ENCODE data around the gene HDLBP. TPM values are rescaled to one million over a fixed set of nuclear protein-coding genes. Genes with fewer than 3 reads are reported as not detected.

Gene HDLBP
- total RNA-seq, 1 donor from 2014 or later: 805 TPM

DNA sequence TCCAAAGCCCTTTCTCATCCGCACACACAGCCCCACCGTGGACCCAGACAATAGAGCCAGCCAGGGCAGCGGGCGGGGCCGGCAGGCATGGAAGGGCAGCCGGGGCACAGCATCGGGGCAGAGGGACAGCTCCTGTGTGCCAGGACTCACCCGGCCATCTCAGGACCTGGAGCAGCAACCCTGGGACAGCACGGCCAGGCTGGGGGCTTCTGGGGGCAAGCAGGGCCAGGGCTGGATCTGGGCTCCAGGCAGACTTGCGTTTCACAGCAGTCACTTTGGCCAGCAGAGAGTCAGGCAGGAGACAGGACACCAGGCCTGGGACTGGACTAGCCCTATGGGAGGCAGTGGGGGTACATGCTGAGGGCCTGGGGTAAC is 111.5 kb downstream of the HDLBP start:
- Histone ChIP-seq H3K27me3 (ENCODE audit: control insufficient read depth, insufficient read depth, low read length) (no peaks in the 10 kb centered on the region), H3K36me3 (ENCODE audit: control insufficient read depth, insufficient read depth, low read length) (no peaks in the 10 kb centered on the region), H3K4me3 (ENCODE audit: low read depth, low read length) (no peak overlapping the region)
- FAIRE-seq (no peak), DNase-seq (ENCODE audit: low read depth) (no peak)
- TF ChIP-seq, protein P1, sequence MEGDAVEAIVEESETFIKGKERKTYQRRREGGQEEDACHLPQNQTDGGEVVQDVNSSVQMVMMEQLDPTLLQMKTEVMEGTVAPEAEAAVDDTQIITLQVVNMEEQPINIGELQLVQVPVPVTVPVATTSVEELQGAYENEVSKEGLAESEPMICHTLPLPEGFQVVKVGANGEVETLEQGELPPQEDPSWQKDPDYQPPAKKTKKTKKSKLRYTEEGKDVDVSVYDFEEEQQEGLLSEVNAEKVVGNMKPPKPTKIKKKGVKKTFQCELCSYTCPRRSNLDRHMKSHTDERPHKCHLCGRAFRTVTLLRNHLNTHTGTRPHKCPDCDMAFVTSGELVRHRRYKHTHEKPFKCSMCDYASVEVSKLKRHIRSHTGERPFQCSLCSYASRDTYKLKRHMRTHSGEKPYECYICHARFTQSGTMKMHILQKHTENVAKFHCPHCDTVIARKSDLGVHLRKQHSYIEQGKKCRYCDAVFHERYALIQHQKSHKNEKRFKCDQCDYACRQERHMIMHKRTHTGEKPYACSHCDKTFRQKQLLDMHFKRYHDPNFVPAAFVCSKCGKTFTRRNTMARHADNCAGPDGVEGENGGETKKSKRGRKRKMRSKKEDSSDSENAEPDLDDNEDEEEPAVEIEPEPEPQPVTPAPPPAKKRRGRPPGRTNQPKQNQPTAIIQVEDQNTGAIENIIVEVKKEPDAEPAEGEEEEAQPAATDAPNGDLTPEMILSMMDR (IDR thresholded peaks at IDR 0.05; ENCODE audit: insufficient read depth, low read length, severe bottlenecking): no peak

DNA sequence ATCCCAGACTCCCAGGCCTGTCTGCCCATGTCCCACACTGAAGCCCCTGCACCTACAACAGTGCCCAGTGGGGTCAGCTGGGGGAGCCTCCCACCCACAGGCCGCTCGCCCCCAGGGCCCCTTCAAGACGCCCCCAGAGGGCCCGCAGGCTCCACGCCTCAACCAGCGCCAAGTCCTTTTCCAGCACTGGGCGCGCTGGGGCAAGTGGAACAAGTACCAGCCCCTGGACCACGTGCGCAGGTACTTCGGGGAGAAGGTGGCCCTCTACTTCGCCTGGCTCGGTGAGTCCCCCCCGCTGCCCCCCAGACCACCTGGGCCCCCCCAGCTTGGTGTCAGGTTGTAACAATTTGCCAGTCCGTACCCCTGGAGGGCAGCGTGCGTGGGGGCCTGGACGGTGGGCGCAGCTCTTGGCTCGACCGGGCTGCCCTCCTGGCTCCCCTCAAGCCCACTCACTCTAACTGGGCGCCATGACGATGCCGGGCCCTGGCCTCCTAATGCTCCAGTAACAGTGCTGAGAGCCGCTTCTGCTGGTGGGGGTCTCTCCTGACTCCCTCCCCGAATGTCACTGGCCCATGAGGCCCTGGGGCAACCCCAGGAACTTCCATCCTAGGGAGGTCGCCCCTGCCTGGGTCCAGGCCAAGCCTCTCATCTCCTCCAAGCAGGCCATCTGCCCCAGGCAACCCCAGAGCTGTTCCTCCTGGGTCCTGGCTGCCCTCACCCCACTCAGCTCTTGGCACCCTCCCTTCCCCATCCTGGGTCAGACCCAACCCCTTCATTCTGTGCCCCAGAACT is 112.1 kb downstream of the HDLBP start:
- TF ChIP-seq, protein P1 (IDR thresholded peaks at IDR 0.05; ENCODE audit: insufficient read depth, low read length, severe bottlenecking): no peak
- no peak for DNase-seq (ENCODE audit: low read depth)
- FAIRE-seq: no peak
- no peaks in the 10 kb centered on the region for H3K36me3 ChIP-seq (ENCODE audit: control insufficient read depth, insufficient read depth, low read length)
- no peak overlapping the region for H3K4me3 ChIP-seq (ENCODE audit: low read depth, low read length)
- H3K27me3 ChIP-seq (ENCODE audit: control insufficient read depth, insufficient read depth, low read length): no peaks in the 10 kb centered on the region

DNA sequence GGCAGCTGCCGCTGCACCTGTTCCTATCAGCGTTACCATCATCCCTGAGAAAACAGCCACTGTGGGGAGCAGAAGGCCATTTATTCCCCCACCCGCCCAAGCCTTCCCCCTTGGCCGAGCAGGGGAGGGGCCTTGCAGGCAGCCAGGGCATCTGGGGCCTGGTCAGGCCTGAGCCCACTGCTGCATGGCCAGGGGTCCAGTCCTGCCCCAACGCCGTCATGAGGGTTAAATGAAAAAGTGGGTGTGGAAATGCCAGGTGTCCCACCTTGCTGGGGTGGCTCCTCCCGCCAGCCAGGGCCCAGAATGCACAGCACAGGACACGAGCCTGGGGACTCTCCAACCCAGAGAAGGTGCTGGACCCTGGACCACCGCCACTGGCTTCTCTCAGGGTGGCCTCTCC is 112.8 kb downstream of the HDLBP start:
- DNase-seq (ENCODE audit: low read depth): no peak
- Histone ChIP-seq H3K4me3 (ENCODE audit: low read depth, low read length) (no peak overlapping the region), H3K36me3 (ENCODE audit: control insufficient read depth, insufficient read depth, low read length) (no peaks in the 10 kb centered on the region), H3K27me3 (ENCODE audit: control insufficient read depth, insufficient read depth, low read length) (no peaks in the 10 kb centered on the region)
- TF ChIP-seq, protein P1 (IDR thresholded peaks at IDR 0.05; ENCODE audit: insufficient read depth, low read length, severe bottlenecking): no peak
- no peak for FAIRE-seq

DNA sequence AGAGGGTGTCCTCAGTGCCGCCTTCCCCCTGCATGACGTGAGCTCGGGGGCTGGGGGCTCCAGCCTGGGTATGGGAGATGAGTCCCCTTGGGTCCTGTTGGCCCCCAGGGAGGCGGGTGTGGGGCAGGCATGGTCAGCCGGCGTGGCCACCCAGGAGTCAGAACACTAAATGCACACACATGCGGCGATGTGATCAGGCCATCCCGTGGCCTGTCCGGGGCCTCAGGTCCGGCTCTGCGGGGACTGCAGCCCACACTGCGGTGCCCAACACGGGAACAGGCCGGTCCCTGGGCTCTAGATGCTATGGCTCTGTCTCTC is 113.2 kb downstream of the HDLBP start:
- H3K36me3 ChIP-seq (ENCODE audit: control insufficient read depth, insufficient read depth, low read length): no peaks in the 10 kb centered on the region
- H3K4me3 ChIP-seq (ENCODE audit: low read depth, low read length): no peak overlapping the region
- TF ChIP-seq, protein P1 (IDR thresholded peaks at IDR 0.05; ENCODE audit: insufficient read depth, low read length, severe bottlenecking): no peak
- H3K27me3 ChIP-seq (ENCODE audit: control insufficient read depth, insufficient read depth, low read length): no peaks in the 10 kb centered on the region
- DNase-seq (ENCODE audit: low read depth): no peak
- no peak for FAIRE-seq

DNA sequence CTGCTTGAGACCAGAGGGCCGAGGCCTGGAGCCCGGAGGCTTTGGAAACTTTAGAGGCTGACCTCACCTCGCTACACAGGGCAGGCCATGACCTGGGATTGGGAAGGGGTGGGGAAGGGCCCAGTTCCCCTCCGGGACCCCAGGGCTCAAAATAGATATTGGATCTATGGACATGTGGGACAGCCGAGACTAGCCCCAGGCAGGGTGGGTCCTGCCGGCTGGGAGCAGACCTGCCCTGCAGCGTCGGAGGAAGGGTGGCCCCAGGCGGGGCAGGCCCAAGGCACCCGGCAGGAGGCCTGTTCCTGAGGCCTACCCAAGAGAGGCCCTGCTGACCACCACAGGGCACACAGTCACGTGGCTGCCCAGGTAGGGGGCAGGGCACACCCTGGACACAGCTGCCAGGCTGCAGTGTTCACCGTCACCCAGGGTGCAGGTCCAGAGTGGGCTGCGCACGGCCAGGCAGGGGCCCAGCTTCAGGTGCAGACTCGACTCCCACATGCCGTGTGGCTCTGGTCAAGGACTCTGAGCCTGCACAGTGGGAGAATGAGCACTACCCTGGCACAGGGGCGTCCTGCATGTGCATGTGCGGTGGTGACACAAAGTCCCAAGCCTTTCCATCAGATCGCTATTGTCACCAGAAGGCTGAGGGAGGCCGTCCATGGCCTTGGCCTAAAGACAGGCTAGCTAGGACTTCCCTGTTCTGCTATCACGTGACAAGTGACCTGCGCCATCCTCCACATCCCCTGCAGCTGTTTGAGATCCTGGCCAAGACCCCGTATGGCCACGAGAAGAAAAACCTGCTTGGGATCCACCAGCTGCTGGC is 113.8 kb downstream of the HDLBP start:
- no peaks in the 10 kb centered on the region for H3K36me3 ChIP-seq (ENCODE audit: control insufficient read depth, insufficient read depth, low read length)
- DNase-seq (ENCODE audit: low read depth) (no peak), FAIRE-seq (no peak)
- TF ChIP-seq, protein P1 (IDR thresholded peaks at IDR 0.05; ENCODE audit: insufficient read depth, low read length, severe bottlenecking): no peak
- no peaks in the 10 kb centered on the region for H3K27me3 ChIP-seq (ENCODE audit: control insufficient read depth, insufficient read depth, low read length)
- H3K4me3 ChIP-seq (ENCODE audit: low read depth, low read length): no peak overlapping the region

All from bronchial epithelial cell (primary cell).